ENCODE data around the gene CBLC. TPM values are rescaled to one million over a fixed set of nuclear protein-coding genes. Genes with fewer than 3 reads are reported as not detected.

The CBLC gene
- total RNA-seq, 2 donors from 2014 or later: 30.1 to 33.6 TPM

GRCh38 chr19:44810234-44811121, 32.8 kb downstream of the CBLC start:
- H3K27me3 ChIP-seq (replicated peaks; ENCODE audit: insufficient read depth): no peaks in the 10 kb centered on the region
- TF ChIP-seq POLR2AphosphoS5 (IDR thresholded peaks at IDR 0.05) (no peak), CTCF (IDR thresholded peaks at IDR 0.05) (no peak), POLR2A (IDR thresholded peaks at IDR 0.05) (no peak)
- no peaks in the 10 kb centered on the region for H3K9me3 ChIP-seq
- H3K4me3 ChIP-seq: peak overlapping the region; percentile 66 to 72
- H3K4me1 ChIP-seq (replicated peaks): peaks cover 22% of the 10 kb centered on the region
- DNase-seq (ENCODE audit: low spot score): no peak
- H3K36me3 ChIP-seq: peaks cover 0 to 21% of the 10 kb centered on the region in 2 donors
- intact Hi-C loops (cut with DNase I): no loop called here
- 36% methylated on average over 13 of the region's 13 CpGs for WGBS
- peak overlapping the region; percentile 89 to 90 for H3K27ac ChIP-seq

- Histone ChIP-seq H3K4me1 (replicated peaks) (peaks cover 22% of the 10 kb centered on the region), H3K4me3 (no peak overlapping the region), H3K9me3 (no peaks in the 10 kb centered on the region), H3K27me3 (replicated peaks; ENCODE audit: insufficient read depth) (no peaks in the 10 kb centered on the region), H3K36me3 (peaks cover 0 to 21% of the 10 kb centered on the region in 2 donors), H3K27ac (peak overlapping the region in 1 of 2 donors; percentile 89)
- TF ChIP-seq POLR2A (IDR thresholded peaks at IDR 0.05) (no peak), CTCF (IDR thresholded peaks at IDR 0.05) (no peak), POLR2AphosphoS5 (IDR thresholded peaks at IDR 0.05) (no peak)
- intact Hi-C loops (cut with DNase I): no loop called here
- DNase-seq (ENCODE audit: low spot score): no peak
- WGBS: 90% methylated on average over 7 of the region's 7 CpGs
Observed at GRCh38 chr19:44811122-44811419, 33.4 kb downstream of the CBLC start.

GRCh38 chr19:44812142-44812718, 34.5 kb downstream of the CBLC start:
- intact Hi-C loops (cut with DNase I): no loop called here
- WGBS: 85% methylated on average over 21 of the region's 28 CpGs
- no peak for TF ChIP-seq POLR2A (IDR thresholded peaks at IDR 0.05)
- TF ChIP-seq CTCF (IDR thresholded peaks at IDR 0.05): no peak
- TF ChIP-seq POLR2AphosphoS5 (IDR thresholded peaks at IDR 0.05): no peak

GRCh38 chr19:44813070-44813840, 35.6 kb downstream of the CBLC start:
- peaks cover 0 to 21% of the 10 kb centered on the region in 2 donors for H3K36me3 ChIP-seq
- 74% methylated on average over 35 of the region's 38 CpGs for WGBS
- no peak overlapping the region for H3K27ac ChIP-seq
- no peaks in the 10 kb centered on the region for H3K9me3 ChIP-seq
- no peak for TF ChIP-seq POLR2A (IDR thresholded peaks at IDR 0.05)
- H3K27me3 ChIP-seq (replicated peaks; ENCODE audit: insufficient read depth): no peaks in the 10 kb centered on the region
- peaks cover 10% of the 10 kb centered on the region for H3K4me1 ChIP-seq (replicated peaks)
- intact Hi-C loops (cut with DNase I): no loop called here
- H3K4me3 ChIP-seq: no peak overlapping the region
- no peak for DNase-seq (ENCODE audit: low spot score)

More at GRCh38 chr19:44812142-44812718, 34.5 kb downstream of the CBLC start:
- Histone ChIP-seq H3K4me1 (replicated peaks) (peaks cover 19% of the 10 kb centered on the region), H3K27me3 (replicated peaks; ENCODE audit: insufficient read depth) (no peaks in the 10 kb centered on the region), H3K27ac (no peak overlapping the region), H3K36me3 (peaks cover 0 to 21% of the 10 kb centered on the region in 2 donors), H3K4me3 (no peak overlapping the region), H3K9me3 (no peaks in the 10 kb centered on the region)
- DNase-seq (ENCODE audit: low spot score): no peak

DNA sequence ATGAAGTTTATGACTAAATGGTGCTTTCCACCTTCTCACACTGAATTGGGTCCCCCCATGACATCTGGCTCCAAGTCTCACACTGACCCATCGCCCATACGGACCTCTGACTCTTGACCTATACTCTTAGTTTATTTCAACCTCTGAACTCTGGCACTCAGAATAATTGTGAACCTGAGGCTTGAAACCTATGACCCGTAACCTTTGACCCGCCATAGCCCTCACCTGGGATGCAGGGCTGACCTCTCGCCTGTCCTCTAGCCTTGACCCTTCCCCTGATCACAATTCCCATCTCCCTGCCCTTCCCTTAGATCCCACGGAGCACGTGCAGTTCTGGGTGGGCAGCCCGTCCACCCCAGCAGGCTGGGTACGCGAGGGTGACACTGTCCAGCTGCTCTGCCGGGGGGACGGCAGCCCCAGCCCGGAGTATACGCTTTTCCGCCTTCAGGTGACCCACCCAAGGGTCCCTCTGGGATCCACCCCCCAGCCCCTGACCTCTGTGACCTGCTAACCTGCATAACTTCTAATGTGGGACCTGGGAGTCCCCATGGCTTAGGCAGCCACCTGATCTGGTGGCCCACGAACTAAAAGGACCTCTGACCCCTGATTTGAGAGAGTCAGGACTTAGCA, 36.3 kb downstream of the CBLC start:
- no peak for TF ChIP-seq POLR2A (IDR thresholded peaks at IDR 0.05)
- TF ChIP-seq POLR2AphosphoS5 (IDR thresholded peaks at IDR 0.05): no peak
- no peak for TF ChIP-seq CTCF (IDR thresholded peaks at IDR 0.05)
- H3K9me3 ChIP-seq: no peaks in the 10 kb centered on the region
- H3K36me3 ChIP-seq: peaks cover 0 to 21% of the 10 kb centered on the region in 2 donors
- H3K27ac ChIP-seq: no peak overlapping the region
- 86% methylated on average over 16 of the region's 16 CpGs for WGBS
- peaks cover 6% of the 10 kb centered on the region for H3K4me1 ChIP-seq (replicated peaks)
- no peak for DNase-seq (ENCODE audit: low spot score)
- no peak overlapping the region for H3K4me3 ChIP-seq
- no peaks in the 10 kb centered on the region for H3K27me3 ChIP-seq (replicated peaks; ENCODE audit: insufficient read depth)
- intact Hi-C loops (cut with DNase I): no loop called here
